ENCODE measurements around the gene CCDC40.
"Not testable (repeated sequence)": the region's sequence is repeated elsewhere in the genome, so short reads cannot be mapped to it uniquely, and the experiment has no call there.

CCDC40 gene

DNA sequence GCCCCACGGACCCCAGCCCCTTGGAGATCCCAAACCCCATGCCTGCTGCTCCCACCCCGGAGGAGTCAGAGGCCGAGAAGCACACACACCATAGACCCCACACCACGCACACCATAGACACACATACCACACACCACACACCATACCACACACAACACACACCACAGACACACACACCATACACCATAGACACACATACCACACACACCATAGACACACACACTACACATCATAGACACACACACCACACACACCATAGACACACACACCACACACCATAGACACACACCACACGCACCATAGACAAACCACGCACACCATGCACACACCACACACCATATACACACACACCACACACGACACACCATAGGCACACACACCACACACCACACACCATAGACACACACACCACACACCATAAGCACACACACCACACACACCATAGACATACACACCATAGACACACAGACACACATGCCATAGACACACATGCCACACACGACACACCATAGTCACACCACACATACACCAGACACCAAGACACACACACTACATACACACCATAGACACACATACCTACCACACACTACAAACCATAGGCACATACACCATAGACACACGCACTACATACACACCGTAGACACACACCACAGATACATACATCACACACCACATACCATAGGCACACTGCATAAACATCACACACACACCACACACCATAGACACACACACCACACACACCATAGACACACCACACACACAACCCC, 12.1 kb upstream of the CCDC40 start:
- DNase-seq = no peak

DNA sequence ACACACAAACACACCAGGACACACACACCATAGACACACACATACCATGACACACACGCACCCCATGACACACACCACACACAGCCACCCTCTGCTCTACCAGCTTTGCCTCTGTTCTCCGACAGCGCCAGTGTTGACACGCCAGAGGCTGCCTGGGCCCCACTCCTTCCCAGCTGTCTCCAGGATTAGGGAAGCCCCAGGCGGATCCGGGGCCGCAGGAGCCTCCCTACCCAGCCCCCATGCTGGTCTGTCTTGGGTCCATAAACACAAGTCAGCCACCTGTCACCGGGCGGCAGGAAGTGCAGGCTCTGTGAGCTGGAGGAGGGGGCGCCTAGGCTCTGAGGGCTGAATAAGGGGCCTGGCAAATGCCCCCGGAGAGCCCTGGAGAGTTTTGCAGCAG, 11.3 kb upstream of the CCDC40 start:
- DNase-seq = no peak

DNA sequence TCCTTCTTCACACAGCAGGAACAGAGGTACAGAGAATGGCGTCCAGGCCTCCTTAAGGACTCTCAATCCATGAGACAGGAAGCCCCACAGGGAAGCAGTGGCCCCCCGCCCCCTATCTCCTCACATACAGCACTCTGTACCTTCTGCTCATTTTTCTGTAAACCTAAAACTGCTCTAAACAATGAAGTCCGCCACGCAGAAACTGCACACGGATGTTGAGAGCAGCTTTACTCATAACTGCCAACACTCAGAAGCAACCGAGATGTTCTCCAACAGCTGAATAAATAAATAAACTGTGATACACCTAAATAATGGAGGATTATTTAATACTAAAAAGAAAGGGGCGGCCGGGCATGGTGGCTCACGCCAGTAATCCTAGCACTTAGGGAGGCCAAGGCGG, 10.6 kb upstream of the CCDC40 start:
- DNase-seq = no peak

DNA sequence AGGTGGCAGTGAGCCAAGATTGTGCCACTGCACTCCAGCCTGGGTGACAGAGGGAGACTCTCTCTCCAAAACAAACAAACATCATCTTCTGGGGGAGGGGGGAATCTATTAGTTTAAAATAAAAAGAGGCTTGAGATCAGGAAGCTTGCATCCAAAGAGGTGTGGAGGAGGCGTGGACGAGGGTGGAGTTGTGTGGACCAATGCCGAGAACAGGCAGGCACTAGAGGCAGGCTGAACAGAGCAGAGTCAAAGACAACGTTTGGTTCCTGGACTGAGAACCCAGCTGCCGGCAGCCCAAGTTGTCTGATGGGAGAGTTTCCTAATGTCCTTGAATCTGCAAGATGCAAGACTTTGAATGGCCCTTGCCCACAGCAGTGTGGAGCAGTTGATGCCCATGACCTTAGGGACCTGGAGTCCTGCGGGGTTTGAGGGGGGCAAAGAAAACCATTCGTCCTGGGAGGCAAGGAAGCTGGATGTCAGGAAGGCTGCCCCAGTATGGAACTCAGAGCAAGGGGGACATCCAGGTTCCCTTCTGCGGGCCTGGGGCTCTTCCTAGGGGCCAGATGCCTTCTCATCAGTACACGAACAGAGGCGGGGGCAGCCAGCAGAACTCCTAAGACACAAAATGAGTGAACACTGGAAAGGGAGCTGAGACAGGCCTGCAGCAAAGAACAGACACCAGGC, 9.9 kb upstream of the CCDC40 start:
- DNase-seq = no peak

DNA sequence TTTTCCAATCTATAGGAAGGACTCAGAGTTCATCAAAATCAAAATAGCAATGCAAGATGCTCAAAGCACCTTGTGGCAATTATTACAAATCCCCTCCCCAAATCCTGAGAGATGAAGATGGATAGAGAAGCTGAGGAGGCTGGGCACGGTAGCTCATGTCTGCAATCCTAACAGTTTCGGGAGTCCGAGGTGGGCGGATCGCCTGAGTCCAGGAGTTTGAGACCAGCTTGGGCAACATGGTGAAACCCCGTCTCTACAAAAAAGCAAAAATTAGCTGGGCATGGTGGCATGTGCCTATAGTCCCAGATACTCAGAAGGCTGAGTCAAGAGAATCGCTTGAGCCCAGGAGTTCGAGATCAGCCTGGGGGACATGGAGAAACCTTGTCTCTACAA, 9.4 kb upstream of the CCDC40 start:
- no peak for DNase-seq

DNA sequence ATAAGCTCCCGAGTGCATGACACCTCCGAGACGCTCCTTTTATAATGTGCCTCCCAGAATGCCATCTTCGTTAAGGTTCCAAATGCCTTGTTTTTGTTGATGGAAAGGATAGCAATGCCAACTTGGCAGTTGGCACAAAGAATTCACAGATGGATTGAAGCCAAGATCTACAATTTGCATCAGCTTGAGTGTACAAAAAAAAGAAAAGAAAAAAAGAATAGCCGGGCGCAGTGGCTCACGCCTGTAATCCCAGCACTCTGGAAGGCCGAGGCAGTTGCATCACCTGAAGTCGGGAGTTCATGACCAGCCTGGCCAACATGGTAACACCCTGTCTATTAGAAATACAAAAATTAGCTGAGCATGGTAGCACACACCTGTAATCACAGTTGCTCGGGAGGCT, 8.4 kb upstream of the CCDC40 start:
- no peak for DNase-seq

DNA sequence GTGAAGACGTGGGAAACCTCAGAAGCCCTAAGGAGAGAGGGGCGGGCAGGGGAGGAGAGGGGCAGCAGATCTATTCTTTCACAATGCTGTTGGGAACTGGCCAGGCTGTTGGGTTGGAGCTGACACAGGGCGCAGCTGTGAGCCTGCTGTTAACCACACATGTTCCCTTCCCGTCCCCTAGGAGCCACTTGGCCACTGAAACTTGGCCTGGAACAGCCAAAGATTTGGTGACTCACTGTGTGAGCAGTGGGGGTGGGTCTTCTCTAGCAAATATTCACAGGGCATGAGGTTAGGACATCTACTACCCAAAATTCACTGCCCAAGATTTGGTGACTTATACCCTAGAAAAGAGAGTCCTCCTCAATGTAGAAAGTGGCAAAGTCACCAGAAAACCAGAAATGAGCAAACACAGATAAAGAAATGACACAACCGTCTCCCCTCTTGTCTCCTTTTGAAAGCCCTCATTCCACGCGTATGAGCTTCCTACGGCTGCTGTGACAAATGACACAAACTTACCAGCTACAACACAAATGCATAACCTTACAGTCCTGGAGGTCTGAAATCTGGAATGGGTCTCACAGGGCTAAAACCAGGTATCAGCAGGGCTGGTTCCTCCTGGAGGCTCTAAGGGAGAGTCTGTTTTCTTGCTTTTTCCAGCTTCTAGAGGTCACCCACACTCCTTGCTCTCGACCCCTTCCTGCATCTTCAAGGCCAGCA, 7.0 kb upstream of the CCDC40 start:
- DNase-seq = no peak

DNA sequence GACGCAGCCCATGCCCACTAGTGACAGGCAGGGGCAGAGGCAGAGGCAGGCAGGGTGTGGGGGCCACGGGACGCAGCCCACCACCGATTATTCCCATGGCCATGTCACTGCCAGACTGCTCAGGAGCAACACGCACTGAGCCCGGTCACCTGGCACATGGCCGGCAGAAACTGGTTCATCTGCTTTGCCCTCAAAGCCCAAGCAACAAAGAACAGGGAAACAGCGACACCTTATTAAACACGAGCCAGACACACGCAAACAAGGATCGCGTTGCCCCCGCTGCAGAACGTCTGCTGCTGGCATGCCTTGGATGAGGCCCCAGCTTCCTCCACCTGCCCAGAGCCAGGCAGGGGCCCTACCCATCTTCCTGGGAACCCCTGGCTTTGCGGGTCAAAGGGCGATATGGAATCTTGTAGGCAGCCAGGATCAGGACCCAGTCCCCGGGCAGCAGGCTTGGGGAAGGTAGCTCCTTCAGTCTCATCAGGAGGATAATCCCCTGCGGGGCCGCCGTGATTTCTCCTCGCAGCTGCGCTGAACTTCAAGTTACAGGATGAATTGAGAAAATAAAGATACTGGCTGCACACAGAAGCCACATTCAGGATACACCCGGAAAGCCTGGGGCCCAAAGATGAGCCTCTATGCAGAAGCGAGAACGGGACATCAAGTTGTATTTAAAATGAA, 5.6 kb upstream of the CCDC40 start:
- no peak for DNase-seq

DNA sequence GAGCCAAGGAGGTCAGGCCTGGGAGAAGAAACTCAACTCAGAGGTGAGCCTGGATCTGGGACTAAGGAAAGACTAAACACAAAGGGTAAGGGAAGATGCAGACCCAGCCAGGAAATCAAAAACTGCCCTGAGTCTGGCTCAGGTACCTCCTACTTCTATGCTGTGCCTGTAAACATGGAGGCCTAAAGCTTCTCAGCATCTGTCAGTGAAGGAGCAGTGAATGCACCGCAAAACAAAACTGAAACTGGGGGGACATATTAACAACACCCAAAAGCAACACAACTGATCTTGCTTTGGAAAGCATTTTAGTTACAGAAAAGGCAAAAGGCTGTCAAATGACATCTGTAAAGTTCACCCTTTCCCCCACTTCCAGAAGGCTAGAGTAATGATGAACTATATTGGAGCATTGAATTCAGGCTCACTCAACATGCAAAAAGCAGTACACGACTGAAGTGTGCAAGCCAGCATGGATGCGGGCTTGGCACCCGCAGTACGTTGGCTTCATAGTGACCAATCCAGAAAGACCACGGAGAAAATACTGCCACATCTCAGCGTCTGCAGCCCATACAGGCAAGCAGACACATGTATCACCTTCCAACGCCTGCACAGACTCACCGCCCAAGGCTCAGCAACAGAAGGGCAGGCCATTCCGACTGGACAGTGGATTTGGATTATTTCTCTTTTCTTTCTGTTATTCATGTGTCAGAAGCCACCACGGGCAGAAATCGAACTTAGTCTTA, 4.6 kb upstream of the CCDC40 start:
- no peak for DNase-seq

DNA sequence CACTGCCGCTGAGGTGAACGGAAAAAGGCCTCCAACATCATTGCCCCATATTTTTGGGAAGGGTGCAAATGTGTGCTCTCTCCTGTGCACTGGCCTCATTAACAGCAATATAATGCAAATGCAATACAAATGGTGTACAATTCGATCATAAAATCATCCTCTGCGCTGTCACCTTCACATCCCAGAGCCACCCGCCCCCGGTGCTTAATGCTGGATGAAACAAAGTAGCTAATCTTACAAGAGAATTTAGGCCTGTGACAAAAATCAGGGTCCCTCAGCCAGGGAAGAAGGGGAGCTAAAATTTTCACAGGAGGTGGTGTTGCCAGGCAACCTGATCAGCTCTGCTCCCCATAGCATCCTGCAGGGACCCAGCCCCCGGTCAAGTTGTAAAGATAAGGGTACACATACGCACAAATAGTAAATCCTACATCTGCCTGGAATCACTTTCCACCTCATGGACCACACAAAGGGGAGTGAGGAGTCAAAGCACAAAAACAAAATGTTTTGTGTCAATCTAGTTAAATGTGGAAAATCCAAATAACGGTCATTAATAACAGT, 3.7 kb upstream of the CCDC40 start:
- no peak for DNase-seq

DNA sequence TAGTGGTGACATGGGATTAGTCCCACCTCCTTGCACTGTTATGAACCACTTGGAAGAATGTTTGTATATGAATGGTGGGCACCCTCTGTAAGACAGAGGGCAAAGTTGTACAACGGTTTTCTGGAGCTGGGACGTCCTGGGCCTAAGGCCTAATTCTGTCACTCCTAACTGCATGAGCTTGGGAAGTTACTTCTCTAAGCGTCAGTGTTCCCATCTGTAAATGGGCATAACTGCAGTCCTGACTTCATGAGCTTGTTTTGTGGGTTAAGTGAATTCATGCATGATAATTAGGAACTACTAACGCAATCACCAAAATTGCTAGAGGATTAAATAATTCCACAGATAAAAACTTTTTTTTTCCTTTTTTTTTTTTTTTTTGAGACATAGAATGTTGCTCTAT, 2.6 kb upstream of the CCDC40 start:
- no peak for DNase-seq

DNA sequence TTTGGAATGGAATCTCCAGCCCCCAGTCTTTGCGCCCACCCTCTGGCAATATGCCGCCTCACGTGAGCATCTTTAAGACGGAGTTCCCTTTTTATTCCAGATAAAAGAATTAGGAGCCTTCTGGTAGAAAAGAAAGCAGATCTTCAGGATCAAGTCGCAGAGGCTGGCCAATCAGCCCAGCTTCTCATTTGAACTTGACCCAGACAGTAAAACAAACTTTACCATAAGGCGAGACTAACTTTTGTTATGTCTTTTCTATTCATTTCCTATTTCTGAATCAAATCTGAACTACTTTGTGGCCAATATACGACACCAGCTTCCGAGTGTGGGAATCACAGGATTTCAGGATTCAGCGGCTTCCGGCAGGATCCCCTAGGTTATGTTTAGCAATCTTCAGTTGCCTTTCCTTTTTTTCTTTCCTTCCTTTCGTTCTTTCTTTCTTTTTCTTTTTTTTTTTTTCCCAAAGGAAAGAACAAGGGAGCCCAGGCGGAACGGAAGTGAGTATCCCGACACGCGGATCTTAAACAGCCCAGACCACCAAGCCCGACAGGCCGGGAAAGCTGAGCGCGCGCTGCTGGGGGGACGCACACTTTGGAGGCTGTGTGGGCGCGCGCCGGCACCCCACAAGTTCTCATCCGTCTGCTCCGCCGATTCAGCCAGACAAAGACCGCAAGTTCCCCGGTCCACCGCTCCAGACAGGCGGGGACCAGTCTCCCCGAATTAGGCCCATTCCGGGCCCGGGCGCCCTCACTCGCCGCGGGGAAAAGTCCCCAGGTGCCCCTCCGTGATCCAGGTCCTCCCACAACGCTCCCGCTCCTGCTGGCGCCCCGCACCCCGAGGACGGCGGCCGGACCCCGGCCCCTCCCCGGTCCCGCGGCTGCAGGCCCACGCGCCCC, 1.4 kb upstream of the CCDC40 start:
- no peak for DNase-seq

DNA sequence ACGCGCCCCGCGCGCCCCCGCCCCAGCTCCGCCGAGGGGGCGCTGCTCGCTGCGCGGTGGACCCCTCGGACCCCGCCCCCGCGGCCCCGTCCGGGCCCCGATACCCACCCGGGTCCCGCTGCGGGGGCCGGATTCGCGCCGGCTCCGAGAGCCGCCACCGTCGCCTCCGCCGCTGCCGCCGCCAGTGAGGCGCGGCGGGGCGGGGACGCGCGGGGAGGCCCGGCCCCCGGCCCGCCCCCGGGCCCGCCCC, 830 bp upstream of the CCDC40 start, which contains the start of gene TBC1D16:
Gene TBC1D16 (minus strand): TSS at position 186 of the 250 bp plus-strand sequence. CDS start 22,325 bp downstream, outside the sequence.
- DNase-seq = no peak

DNA sequence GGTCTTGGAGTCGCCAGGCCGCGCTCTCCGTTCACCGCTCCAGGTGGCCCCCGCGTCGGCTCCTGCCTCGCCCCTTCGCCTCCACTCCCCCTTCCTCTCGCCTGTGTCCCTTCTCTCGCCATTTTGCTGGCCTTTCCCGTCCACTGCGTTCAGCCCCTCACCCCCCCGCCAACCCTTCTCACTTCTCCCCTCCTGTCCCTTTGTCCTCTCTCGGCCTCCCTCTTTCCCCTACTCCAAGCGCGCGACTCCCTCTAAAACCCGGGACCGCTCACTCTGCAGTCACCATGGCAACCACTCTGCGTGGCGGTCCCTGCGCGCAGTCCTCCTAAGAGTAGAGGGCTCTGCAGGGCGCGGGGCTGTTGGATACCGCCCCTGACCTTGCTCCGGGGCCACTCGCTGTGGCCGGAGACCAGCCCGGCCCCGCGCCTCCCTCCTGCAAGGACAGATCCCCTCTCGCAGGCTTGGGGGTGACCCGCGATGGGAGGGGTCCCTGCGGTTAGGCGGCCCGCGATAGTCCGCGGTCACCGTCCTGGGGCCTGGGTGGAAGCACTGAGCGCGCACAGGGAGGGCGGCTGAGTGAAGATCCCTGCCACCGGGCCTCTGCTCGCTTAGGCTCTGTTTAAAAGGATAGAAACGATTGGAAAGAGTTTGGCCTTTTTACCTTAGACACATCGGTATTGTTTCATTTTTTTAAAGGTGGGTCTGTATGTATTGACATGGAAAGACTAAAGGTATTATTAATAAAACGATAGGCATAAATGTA, 454 bp downstream of the CCDC40 start:
- peak in 1 of 2 experiments; percentile 56 for DNase-seq

DNA sequence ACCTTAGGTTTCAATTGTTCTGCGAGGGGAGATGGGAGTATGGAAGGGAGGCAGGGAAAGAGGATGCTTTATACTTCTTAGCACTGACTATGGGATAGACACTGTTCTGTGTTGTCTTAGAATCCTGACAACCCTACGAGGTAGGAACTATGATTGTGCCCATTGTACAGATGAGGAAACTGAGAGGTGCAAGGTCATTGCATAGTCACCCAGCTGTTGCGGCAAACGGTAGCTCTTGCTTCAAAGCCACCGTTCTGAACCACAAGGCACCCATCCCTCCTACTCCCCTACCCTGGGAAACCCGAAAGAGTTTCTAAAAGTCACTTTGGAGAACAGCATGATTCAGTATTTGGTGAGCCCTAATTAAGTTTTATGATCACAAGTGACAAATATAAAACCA, 7.5 kb downstream of the CCDC40 start:
- no peak for DNase-seq

DNA sequence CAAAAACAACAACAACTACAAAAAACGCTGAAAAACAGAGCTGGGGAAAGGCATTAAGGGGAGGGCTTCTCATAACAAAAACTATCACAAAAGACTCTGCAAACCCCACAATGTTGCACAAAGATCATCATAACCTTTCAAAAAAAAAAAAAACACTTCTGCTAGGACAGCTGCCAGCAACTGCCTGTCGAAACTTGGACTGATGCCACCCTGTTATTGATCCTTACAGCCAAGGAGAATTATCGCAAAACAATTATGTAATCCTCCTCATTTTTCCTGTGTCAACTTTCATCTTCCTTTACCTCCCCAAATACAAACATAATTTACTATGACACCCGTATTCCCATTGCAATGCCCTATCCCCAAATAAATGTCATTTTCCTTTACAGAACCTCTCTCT, 9.3 kb downstream of the CCDC40 start:
- DNase-seq = no peak

DNA sequence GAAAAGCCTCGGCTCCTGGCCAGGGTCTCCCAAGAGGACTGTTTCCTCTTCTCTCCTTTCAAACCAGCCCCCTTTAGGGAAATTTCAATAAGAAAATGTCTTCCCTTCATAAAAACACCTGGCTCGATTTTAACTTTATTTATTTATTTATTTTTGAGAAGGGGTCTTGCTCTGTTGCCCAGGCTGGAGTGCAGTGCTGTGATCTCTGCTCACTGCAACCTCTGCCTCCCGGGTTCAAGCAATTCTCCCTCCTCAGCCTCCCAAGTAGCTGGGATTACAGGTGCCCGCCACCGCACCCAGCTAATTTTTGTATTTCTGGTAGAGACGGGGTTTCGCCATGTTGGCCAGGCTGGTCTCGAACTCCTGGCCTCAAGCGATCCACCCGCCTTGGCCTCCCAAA, 10.3 kb downstream of the CCDC40 start:
- not testable (repeated sequence) for DNase-seq

DNA sequence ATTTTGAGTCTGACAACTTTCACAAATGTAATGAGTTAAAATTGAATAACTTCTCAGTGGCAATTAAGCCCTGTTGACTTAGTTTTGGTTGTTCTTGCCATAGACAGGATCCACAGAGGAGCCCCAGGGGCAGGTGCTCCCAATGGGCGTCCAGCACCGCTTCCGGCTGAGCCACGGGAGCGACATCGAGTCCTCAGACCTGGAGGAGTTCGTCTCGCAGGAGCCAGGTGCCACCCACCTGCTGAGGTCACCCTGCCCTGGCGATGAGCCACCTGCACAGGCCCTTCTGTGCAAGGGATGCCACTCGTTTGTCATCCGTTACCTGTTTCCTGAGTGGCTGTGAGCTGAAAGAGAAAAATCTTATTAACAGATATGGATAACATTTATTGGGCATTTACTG, 10.7 kb downstream of the CCDC40 start:
- DNase-seq = no peak

DNA sequence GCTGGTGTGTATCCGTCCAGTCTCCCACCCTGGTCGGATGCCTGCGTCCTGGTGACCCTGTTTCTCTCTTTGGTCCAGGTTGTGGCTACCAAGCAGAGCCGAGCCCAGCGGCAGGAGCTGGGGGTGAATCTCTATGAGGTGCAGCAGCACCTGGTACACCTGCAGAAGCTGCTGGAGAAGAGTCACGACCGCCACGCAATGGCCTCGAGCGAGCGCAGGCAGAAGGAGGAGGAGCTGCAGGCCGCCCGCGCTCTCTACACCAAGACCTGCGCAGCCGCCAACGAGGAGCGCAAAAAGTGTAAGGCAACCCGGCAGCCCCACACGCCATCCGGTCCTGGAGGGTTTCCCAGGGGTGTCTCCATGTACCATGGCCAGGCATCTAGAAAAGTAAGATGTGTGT, 13.5 kb downstream of the CCDC40 start:
- no peak for DNase-seq

DNA sequence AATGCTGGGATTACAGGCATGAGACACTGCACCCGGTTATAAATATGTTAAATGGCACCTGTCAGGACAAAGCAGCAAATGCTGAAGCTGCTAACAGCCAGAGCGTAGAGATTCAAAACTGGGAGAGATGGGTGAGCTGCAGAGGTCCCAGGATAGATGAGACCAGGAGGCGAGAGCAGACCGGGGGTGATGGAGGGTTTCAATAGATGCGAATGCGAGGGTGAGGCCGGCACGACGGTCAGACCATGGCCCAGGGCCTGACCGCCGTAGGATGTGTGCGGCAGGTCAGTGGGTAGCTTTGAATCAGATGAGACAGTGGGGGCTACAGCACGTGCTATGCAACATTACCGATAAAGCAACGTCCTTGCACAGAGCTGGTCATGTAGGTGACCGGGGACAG, 14.3 kb downstream of the CCDC40 start:
- DNase-seq = no peak

DNA sequence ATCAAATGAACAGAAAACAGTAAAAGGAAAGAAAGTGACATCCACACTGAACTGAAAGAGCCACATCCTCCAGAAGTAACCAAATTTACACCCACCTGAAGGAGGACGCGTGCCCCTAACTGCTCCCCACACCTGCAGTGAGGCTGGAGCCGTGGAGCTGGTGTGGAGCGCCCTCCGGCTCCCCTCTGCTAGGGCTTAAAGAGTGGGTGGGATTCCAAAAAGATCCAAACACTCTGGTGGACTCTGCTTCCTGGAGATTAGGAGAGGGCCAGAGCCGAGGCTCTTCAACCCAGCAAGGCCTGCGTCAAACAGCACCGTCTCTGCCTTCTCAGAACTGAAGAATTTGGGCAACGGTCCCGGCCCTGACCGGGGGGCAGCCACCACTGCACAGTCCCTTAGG, 15.2 kb downstream of the CCDC40 start:
- DNase-seq = no peak
